ENCODE data around the gene LDLRAD4.
"Not testable (repeated sequence)": the region's sequence is repeated elsewhere in the genome, so short reads cannot be mapped to it uniquely, and the experiment has no call there.

The LDLRAD4 gene

DNA sequence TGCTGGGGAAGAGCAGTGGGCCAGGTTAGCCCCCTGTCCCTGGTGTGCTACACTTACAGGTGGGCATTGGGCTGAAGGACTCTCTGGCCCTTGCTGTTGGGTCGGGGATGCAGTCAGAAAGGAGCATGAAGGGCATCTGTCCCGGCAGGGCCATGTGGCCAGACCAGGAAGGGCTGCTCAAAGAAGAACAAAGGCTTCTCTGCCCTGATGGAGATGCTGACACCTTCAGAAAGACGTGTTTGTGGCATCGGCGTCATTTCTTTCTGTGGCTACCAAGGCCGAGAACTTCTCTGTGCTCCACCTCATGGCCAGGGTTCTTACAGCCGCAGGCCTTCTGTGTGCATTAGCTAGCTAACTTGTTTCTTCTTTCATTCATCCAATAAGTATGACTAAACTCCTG, 268.7 kb downstream of the LDLRAD4 start:
- peaks cover 71% of the 10 kb centered on the region for H4K20me1 ChIP-seq
- no peak overlapping the region for H3K4me3 ChIP-seq
- H3K36me3 ChIP-seq, result peaks cover 90% of the 10 kb centered on the region
- H3K4me2 ChIP-seq, result no peak overlapping the region
- H3K9ac ChIP-seq, result no peak overlapping the region
- peaks cover 29% of the 10 kb centered on the region for H3K4me1 ChIP-seq
- TF ChIP-seq Cebpa-rat (IDR thresholded peaks at IDR 0.05), result no peak
- peak overlapping the region; percentile 37; the same call in 1 of the 2 replicates for H3K27ac ChIP-seq
- H3K9me3 ChIP-seq, result no peaks in the 10 kb centered on the region
- no peaks in the 10 kb centered on the region for H3K27me3 ChIP-seq

GRCh38 chr18:13488281-13488929, 269.8 kb downstream of the LDLRAD4 start:
- Histone ChIP-seq H3K4me1 (peaks cover 29% of the 10 kb centered on the region), H3K4me3 (no peak overlapping the region), H4K20me1 (peaks cover 77% of the 10 kb centered on the region), H3K9me3 (no peaks in the 10 kb centered on the region), H3K27ac (peak overlapping the region; percentile 37; the same call in 1 of the 2 replicates), H3K36me3 (peaks cover 96% of the 10 kb centered on the region), H3K9ac (no peak overlapping the region), H3K4me2 (no peak overlapping the region), H3K27me3 (no peaks in the 10 kb centered on the region)
- TF ChIP-seq Cebpa-rat (IDR thresholded peaks at IDR 0.05), result no peak

DNA sequence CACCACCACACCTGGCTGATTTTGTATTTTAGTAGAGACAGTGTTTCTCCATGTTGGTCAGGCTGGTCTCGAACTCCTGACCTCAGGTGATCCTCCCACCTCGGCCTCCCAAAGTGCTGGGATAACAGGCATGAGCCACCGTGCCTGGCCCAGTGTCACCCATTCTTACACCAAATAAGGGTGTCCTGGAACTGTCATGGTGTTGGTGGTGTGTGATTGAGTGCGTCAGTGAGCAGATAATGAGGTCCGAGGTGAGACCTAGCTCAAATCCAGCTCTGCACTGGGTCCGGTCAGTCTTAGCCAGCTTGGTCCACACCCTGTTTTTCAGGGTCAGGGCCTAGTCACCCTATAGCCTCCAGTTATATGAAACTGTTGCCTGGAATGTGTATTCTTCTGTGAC, 270.7 kb downstream of the LDLRAD4 start:
- H3K9me3 ChIP-seq, H3K9ac ChIP-seq, H3K4me2 ChIP-seq, H3K27ac ChIP-seq, H3K27me3 ChIP-seq, H3K4me3 ChIP-seq: not testable (repeated sequence)
- Histone ChIP-seq H3K36me3 (peaks cover 96% of the 10 kb centered on the region), H3K4me1 (peaks cover 30% of the 10 kb centered on the region), H4K20me1 (peaks cover 76% of the 10 kb centered on the region)

DNA sequence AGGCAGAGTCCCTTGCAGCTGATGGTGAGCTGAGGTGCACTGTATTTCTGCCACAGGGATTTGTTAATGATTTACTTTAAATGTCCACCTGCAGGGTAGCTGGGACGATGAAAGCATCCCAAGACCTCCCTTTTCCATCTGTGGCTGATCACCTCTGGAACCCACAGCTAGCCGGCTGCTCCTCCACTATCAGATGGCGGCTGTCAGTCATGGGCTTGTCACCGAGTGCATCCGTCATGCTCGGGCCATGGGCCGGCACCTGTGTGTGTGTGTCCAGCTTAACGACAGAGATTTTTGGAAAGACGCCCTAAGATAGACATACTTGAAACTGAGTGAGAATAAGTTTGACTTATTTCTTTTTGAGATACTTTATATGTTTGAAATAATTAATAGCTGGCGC, 272.6 kb downstream of the LDLRAD4 start:
- Histone ChIP-seq H3K27me3 (no peaks in the 10 kb centered on the region), H3K9ac (no peak overlapping the region), H3K27ac (no peak overlapping the region), H3K4me1 (peaks cover 21% of the 10 kb centered on the region), H3K9me3 (no peaks in the 10 kb centered on the region; the same call in 1 of the 2 replicates), H3K4me3 (no peak overlapping the region), H4K20me1 (peaks cover 58% of the 10 kb centered on the region), H3K36me3 (peaks cover 94% of the 10 kb centered on the region), H3K4me2 (no peak overlapping the region)
- no peak for TF ChIP-seq Cebpa-rat (IDR thresholded peaks at IDR 0.05)

- peaks cover 8% of the 10 kb centered on the region for H3K9me3 ChIP-seq
- no peak overlapping the region for H3K9ac ChIP-seq
- no peaks in the 10 kb centered on the region for H3K27me3 ChIP-seq
- peak overlapping the region; percentile 23; the same call in 1 of the 2 replicates for H3K4me2 ChIP-seq
- no peak overlapping the region for H3K4me3 ChIP-seq
- peaks cover 21% of the 10 kb centered on the region for H3K4me1 ChIP-seq
- TF ChIP-seq Cebpa-rat (IDR thresholded peaks at IDR 0.05), result no peak
- peaks cover 94% of the 10 kb centered on the region for H3K36me3 ChIP-seq
- H4K20me1 ChIP-seq, result peaks cover 47% of the 10 kb centered on the region
- H3K27ac ChIP-seq, result no peak overlapping the region
Observed at GRCh38 chr18:13492314-13492713, 273.8 kb downstream of the LDLRAD4 start.

DNA sequence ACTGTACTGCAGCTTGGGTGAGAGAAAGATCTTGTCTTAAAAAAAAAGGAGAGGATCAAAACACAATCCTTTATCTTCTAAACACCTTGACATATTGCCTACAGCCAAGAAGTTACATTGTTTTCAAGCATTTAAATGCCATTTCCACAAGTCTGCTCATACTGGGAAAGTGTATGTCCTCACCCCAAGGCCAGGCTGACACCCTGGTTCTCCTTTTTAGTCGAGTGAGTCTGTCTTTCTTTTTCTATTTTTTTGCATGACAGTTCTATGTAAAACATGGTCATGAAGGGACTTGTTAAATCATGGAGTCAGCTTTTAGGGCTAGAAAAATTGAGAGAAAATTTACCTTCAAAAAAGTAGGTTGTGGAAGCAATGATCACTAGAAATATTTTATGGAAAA, 274.5 kb downstream of the LDLRAD4 start:
- Histone ChIP-seq H3K9ac (0 out of 2 replicates have a peak overlapping the region, but pooled peaks have one; percentile 18), H3K4me2 (peak overlapping the region; percentile 32), H3K36me3 (peaks cover 94% of the 10 kb centered on the region), H3K27me3 (no peaks in the 10 kb centered on the region), H3K4me1 (peaks cover 21% of the 10 kb centered on the region), H3K4me3 (no peak overlapping the region), H4K20me1 (peaks cover 39% of the 10 kb centered on the region), H3K9me3 (peaks cover 16% of the 10 kb centered on the region), H3K27ac (no peak overlapping the region)
- TF ChIP-seq Cebpa-rat (IDR thresholded peaks at IDR 0.05), result no peak

GRCh38 chr18:13493725-13494124, 275.2 kb downstream of the LDLRAD4 start:
- peaks cover 94% of the 10 kb centered on the region for H3K36me3 ChIP-seq
- no peaks in the 10 kb centered on the region for H3K27me3 ChIP-seq
- peaks cover 33% of the 10 kb centered on the region for H4K20me1 ChIP-seq
- no peak overlapping the region for H3K4me3 ChIP-seq
- H3K4me1 ChIP-seq, result peaks cover 21% of the 10 kb centered on the region
- TF ChIP-seq Cebpa-rat (IDR thresholded peaks at IDR 0.05), result no peak
- peaks cover 22% of the 10 kb centered on the region for H3K9me3 ChIP-seq
- peak overlapping the region; percentile 59 for H3K27ac ChIP-seq
- H3K4me2 ChIP-seq, result peak overlapping the region; percentile 32
- 0 out of 2 replicates have a peak overlapping the region, but pooled peaks have one; percentile 18 for H3K9ac ChIP-seq

- no peak for TF ChIP-seq Cebpa-rat (IDR thresholded peaks at IDR 0.05)
- no peak overlapping the region for H3K27ac ChIP-seq
- peaks cover 27% of the 10 kb centered on the region for H3K4me1 ChIP-seq
- H4K20me1 ChIP-seq, result peaks cover 34% of the 10 kb centered on the region; the same call in 1 of the 2 replicates
- peaks cover 93% of the 10 kb centered on the region for H3K36me3 ChIP-seq
- H3K9me3 ChIP-seq, result peaks cover 31% of the 10 kb centered on the region
- no peak overlapping the region for H3K4me3 ChIP-seq
- no peak overlapping the region for H3K9ac ChIP-seq
- H3K4me2 ChIP-seq, result no peak overlapping the region
- no peaks in the 10 kb centered on the region for H3K27me3 ChIP-seq
Observed at GRCh38 chr18:13494871-13495445, 276.4 kb downstream of the LDLRAD4 start.

DNA sequence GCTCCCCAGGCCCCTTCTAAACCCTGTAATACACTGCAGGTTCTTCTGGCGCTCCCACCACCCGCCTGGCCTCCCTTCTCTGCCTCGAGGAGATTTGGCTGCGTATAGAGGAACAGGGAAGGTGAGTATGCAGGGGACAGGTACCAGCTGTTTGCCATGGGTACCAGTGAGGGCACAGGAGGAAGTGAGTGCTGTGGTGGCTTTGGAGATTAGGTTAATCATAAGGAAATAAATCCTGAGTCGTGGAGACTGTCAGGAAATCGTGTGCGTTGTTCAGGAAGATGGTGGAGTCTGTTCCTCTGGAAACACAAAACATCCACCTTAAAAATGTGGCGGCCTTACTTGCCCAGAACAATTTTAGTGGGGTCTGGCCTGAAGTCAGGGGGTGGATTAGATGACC, 277.4 kb downstream of the LDLRAD4 start:
- Histone ChIP-seq H3K4me2 (no peak overlapping the region), H3K27ac (no peak overlapping the region), H3K4me1 (peaks cover 37% of the 10 kb centered on the region), H3K36me3 (peaks cover 95% of the 10 kb centered on the region), H4K20me1 (peaks cover 37% of the 10 kb centered on the region; the same call in 1 of the 2 replicates), H3K27me3 (no peaks in the 10 kb centered on the region), H3K9me3 (peaks cover 31% of the 10 kb centered on the region), H3K4me3 (no peak overlapping the region), H3K9ac (no peak overlapping the region)
- no peak for TF ChIP-seq Cebpa-rat (IDR thresholded peaks at IDR 0.05)

GRCh38 chr18:13496691-13497281, 278.2 kb downstream of the LDLRAD4 start:
- Histone ChIP-seq H4K20me1 (peaks cover 42% of the 10 kb centered on the region; the same call in 1 of the 2 replicates), H3K9ac (no peak overlapping the region), H3K27me3 (no peaks in the 10 kb centered on the region), H3K4me1 (peaks cover 41% of the 10 kb centered on the region), H3K4me2 (no peak overlapping the region), H3K4me3 (no peak overlapping the region), H3K27ac (no peak overlapping the region), H3K9me3 (peaks cover 31% of the 10 kb centered on the region), H3K36me3 (peaks cover 95% of the 10 kb centered on the region)
- no peak for TF ChIP-seq Cebpa-rat (IDR thresholded peaks at IDR 0.05)

All from BLaER1 (cell line).